ENCODE results near the gene LRFN2. TPM values are rescaled to one million over a fixed set of nuclear protein-coding genes. Genes with fewer than 3 reads are reported as not detected.

LRFN2 gene
- total RNA-seq, 1 donor from 2014 or later = not detected

GRCh38 chr6:40476673-40477072, 110.5 kb downstream of the LRFN2 start:
- Mint-ChIP-seq H3K4me1 (peaks cover 10% of the 10 kb centered on the region), H3K9me3 (no peaks in the 10 kb centered on the region), H3K4me3 (no peak overlapping the region), H3K27ac (ENCODE audit: unreplicated experiment) (no peak overlapping the region), H3K36me3 (ENCODE audit: low read depth) (no peaks in the 10 kb centered on the region), H3K27me3 (ENCODE audit: low read depth) (peaks cover 8% of the 10 kb centered on the region)
- DNase-seq (ENCODE audit: low read depth, low spot score) = no peak
- no peak for TF ChIP-seq CTCF (conservative IDR thresholded peaks at IDR 0.05)

GRCh38 chr6:40474937-40475336, 112.2 kb downstream of the LRFN2 start:
- no peaks in the 10 kb centered on the region for H3K36me3 Mint-ChIP-seq (ENCODE audit: low read depth)
- H3K4me1 Mint-ChIP-seq = peaks cover 10% of the 10 kb centered on the region
- TF ChIP-seq CTCF (conservative IDR thresholded peaks at IDR 0.05) = no peak
- no peak overlapping the region for H3K4me3 Mint-ChIP-seq
- no peaks in the 10 kb centered on the region for H3K9me3 Mint-ChIP-seq
- H3K27ac Mint-ChIP-seq (ENCODE audit: unreplicated experiment) = no peak overlapping the region
- H3K27me3 Mint-ChIP-seq (ENCODE audit: low read depth) = peaks cover 8% of the 10 kb centered on the region
- no peak for DNase-seq (ENCODE audit: low read depth, low spot score)

- Mint-ChIP-seq H3K27ac (ENCODE audit: unreplicated experiment) (no peak overlapping the region), H3K9me3 (no peaks in the 10 kb centered on the region), H3K4me1 (peaks cover 9% of the 10 kb centered on the region), H3K36me3 (ENCODE audit: low read depth) (no peaks in the 10 kb centered on the region), H3K4me3 (no peak overlapping the region), H3K27me3 (ENCODE audit: low read depth) (peaks cover 1% of the 10 kb centered on the region)
- no peak for TF ChIP-seq CTCF (conservative IDR thresholded peaks at IDR 0.05)
- DNase-seq (ENCODE audit: low read depth, low spot score) = no peak
Observed at GRCh38 chr6:40473026-40473425, 114.1 kb downstream of the LRFN2 start.

- Mint-ChIP-seq H3K27me3 (ENCODE audit: low read depth) (no peaks in the 10 kb centered on the region), H3K9me3 (no peaks in the 10 kb centered on the region), H3K4me3 (no peak overlapping the region), H3K36me3 (ENCODE audit: low read depth) (no peaks in the 10 kb centered on the region), H3K27ac (ENCODE audit: unreplicated experiment) (no peak overlapping the region), H3K4me1 (peaks cover 3% of the 10 kb centered on the region)
- DNase-seq (ENCODE audit: low read depth, low spot score) = no peak
- TF ChIP-seq CTCF (conservative IDR thresholded peaks at IDR 0.05) = no peak
Observed at GRCh38 chr6:40472353-40472752, 114.8 kb downstream of the LRFN2 start.

- no peaks in the 10 kb centered on the region for H3K9me3 Mint-ChIP-seq
Observed at GRCh38 chr6:40471243-40471642, 115.9 kb downstream of the LRFN2 start.

More at GRCh38 chr6:40471243-40471642, 115.9 kb downstream of the LRFN2 start:
- H3K4me1 Mint-ChIP-seq = no peaks in the 10 kb centered on the region
- no peak overlapping the region for H3K4me3 Mint-ChIP-seq
- no peak overlapping the region for H3K27ac Mint-ChIP-seq (ENCODE audit: unreplicated experiment)
- no peaks in the 10 kb centered on the region for H3K36me3 Mint-ChIP-seq (ENCODE audit: low read depth)
- H3K27me3 Mint-ChIP-seq (ENCODE audit: low read depth) = no peaks in the 10 kb centered on the region
- TF ChIP-seq CTCF (conservative IDR thresholded peaks at IDR 0.05) = no peak
- DNase-seq (ENCODE audit: low read depth, low spot score) = no peak

Measured in neural crest cell (in vitro differentiated cells).